ENCODE data around the gene RCAN3. TPM values are rescaled to one million over a fixed set of nuclear protein-coding genes. Genes with fewer than 3 reads are reported as not detected.

Gene RCAN3
- total RNA-seq, 4 donors from 2014 or later = 2.9 to 10.1 (median 4.1) TPM

GRCh38 chr1:24474193-24474592 lies 28.4 kb upstream of the RCAN3 start:
- no peak for TF ChIP-seq CTCF (IDR thresholded peaks at IDR 0.05)
- ATAC-seq (ENCODE audit: low FRiP score) (no peak), DNase-seq (ENCODE audit: low spot score) (no peak)

GRCh38 chr1:24475700-24476099 lies 26.9 kb upstream of the RCAN3 start:
- ATAC-seq (ENCODE audit: low FRiP score) (no peak), DNase-seq (ENCODE audit: low spot score) (no peak)
- no peak for TF ChIP-seq CTCF (IDR thresholded peaks at IDR 0.05)

GRCh38 chr1:24476571-24476970 lies 26.1 kb upstream of the RCAN3 start:
- TF ChIP-seq CTCF (IDR thresholded peaks at IDR 0.05) = no peak
- ATAC-seq (ENCODE audit: low FRiP score) (no peak), DNase-seq (ENCODE audit: low spot score) (no peak)

- ATAC-seq (ENCODE audit: low FRiP score) (no peak), DNase-seq (ENCODE audit: low spot score) (no peak)
- TF ChIP-seq CTCF (IDR thresholded peaks at IDR 0.05) = no peak
Measured at GRCh38 chr1:24477309-24477708, 25.3 kb upstream of the RCAN3 start.

GRCh38 chr1:24481101-24481500 lies 21.5 kb upstream of the RCAN3 start:
- TF ChIP-seq CTCF (IDR thresholded peaks at IDR 0.05) = no peak
- no peak for ATAC-seq (ENCODE audit: low FRiP score)
- DNase-seq (ENCODE audit: low spot score) = no peak

GRCh38 chr1:24481843-24482610 lies 20.6 kb upstream of the RCAN3 start:
- ATAC-seq (ENCODE audit: low FRiP score) (no peak), DNase-seq (ENCODE audit: low spot score) (no peak)
- no peak for TF ChIP-seq CTCF (IDR thresholded peaks at IDR 0.05)

- no peak for TF ChIP-seq CTCF (IDR thresholded peaks at IDR 0.05)
- ATAC-seq (ENCODE audit: low FRiP score) (no peak), DNase-seq (ENCODE audit: low spot score) (no peak)
Measured at GRCh38 chr1:24483441-24483840, 19.2 kb upstream of the RCAN3 start.
